COLO829 (cell line): ENCODE data around the gene TFAP2C.
"Not testable (repeated sequence)": the region's sequence is repeated elsewhere in the genome, so short reads cannot be mapped to it uniquely, and the experiment has no call there.

Experiments
- DNase-seq: peaks from one replicate; pipeline ENCODE4 v3.0.0; 2012; ENCODE audit warnings: low spot score

TFAP2C gene

GRCh38 chr20:56653211-56653610 lies 24.1 kb downstream of the TFAP2C start:
- no peak for DNase-seq

- no peak for DNase-seq
These were observed 27.5 kb downstream of the TFAP2C start for GRCh38 chr20:56656632-56657031.

GRCh38 chr20:56657879-56658278 lies 28.8 kb downstream of the TFAP2C start:
- no peak for DNase-seq

- DNase-seq = not testable (repeated sequence)
These were observed 29.3 kb downstream of the TFAP2C start for GRCh38 chr20:56658341-56658947.

GRCh38 chr20:56663660-56664059 lies 34.6 kb downstream of the TFAP2C start:
- no peak for DNase-seq

- no peak for DNase-seq
These were observed 35.7 kb downstream of the TFAP2C start for GRCh38 chr20:56664796-56665195.

- no peak for DNase-seq
These were observed 36.7 kb downstream of the TFAP2C start for GRCh38 chr20:56665806-56666205.

GRCh38 chr20:56673450-56673849 lies 44.3 kb downstream of the TFAP2C start:
- no peak for DNase-seq

- DNase-seq = no peak
These were observed 46.9 kb downstream of the TFAP2C start for GRCh38 chr20:56676001-56676400.

GRCh38 chr20:56676679-56677078 lies 47.6 kb downstream of the TFAP2C start:
- DNase-seq = no peak

GRCh38 chr20:56683077-56683865 lies 54.2 kb downstream of the TFAP2C start:
- no peak for DNase-seq

GRCh38 chr20:56685879-56686278 lies 56.8 kb downstream of the TFAP2C start:
- no peak for DNase-seq

- DNase-seq = no peak
These were observed 58.0 kb downstream of the TFAP2C start for GRCh38 chr20:56687061-56687460.

GRCh38 chr20:56688106-56688505 lies 59.0 kb downstream of the TFAP2C start:
- DNase-seq = no peak
